Embryonic facial prominence (tissue), 1 donor: ENCODE results near the gene SLC35E1.
"Not testable (repeated sequence)": the region's sequence is repeated elsewhere in the genome, so short reads cannot be mapped to it uniquely, and the experiment has no call there.

Experiments
- DNase-seq: peaks from one replicate; pipeline ENCODE4 v3.0.0-alpha.2; 2016; ENCODE audit errors: extremely low spot score

The SLC35E1 gene

DNA sequence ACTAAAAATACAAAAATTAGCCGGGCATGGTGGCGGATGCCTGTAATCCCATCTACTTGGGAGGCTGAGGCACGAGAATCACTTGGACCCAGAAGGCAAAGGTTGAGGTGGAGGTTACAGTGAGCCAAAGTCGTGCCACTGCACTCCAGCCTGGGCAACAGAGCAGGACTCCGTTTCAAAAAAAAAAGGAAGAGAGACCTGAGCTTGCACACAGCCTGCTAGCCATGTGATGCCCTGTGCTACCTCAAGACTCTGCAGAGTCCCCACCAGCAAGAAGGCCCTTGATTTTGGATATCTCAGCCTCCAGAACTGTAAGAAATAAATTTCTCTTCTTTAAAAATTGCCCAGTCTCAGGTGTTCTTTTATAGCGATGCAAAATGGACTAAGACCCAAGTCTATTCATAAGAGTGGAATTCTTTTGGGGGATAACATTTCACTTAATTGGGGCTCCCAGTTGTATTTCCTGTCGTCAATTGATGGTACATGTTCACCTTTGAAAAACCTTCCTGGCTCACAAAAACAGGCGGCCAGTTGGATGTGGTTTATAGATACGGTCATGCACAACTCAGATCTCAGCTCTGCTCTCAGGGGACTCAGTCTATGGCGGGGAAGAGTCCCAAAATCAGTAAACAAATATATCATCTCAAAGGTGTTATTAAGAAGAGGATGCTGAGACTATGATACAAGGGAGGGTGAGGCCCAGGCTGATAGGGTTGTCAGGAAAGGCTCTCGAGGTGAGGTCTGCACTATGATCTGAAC lies 27.6 kb downstream of the SLC35E1 start:
- DNase-seq, result no peak

DNA sequence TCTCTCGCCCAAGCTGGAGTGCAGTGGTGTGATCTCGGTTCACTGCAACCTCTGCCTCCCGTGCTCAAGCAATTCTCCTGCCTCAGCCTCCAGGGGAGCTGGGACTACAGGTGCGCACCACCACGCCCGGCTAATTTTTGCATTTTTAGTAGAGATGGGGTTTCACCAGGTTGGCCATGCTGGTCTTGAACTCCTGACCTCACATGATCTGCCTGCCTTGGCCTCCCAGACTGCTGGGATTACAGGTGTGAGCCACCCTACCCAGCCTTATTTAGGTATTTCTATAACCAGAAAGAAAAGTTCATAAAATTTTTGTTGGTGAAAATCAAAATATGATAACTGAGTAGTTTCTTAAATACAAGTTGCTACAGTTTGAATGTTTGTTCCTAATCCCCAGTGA lies 28.5 kb downstream of the SLC35E1 start:
- DNase-seq, result not testable (repeated sequence)

DNA sequence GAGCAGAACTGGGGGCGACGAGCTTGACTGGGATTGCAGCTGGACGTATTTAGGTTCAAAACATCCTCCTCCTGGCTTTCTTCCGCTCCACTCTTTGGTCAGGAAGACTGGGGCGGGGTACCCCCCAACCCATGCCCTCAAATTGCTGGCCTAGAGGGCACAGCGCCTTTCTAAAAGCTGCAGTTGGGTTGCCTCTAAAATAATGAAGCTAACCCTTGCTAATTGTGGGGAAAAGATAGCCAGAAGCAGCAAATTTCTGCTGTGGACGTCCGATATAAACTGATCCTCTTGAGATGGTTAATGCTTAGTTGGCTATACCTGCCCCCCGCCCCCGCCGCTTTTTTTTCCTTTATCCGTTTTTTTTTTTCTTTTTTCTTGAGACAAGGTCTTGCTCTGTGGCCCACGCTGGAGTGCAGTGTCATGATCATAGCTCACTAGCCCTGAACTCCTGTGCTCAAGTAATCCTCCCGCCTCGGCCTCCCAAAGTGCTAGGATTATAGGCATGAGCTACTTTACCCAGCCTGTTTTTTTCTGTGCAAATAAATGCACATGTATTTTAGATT lies 29.2 kb downstream of the SLC35E1 start:
- DNase-seq, result no peak

DNA sequence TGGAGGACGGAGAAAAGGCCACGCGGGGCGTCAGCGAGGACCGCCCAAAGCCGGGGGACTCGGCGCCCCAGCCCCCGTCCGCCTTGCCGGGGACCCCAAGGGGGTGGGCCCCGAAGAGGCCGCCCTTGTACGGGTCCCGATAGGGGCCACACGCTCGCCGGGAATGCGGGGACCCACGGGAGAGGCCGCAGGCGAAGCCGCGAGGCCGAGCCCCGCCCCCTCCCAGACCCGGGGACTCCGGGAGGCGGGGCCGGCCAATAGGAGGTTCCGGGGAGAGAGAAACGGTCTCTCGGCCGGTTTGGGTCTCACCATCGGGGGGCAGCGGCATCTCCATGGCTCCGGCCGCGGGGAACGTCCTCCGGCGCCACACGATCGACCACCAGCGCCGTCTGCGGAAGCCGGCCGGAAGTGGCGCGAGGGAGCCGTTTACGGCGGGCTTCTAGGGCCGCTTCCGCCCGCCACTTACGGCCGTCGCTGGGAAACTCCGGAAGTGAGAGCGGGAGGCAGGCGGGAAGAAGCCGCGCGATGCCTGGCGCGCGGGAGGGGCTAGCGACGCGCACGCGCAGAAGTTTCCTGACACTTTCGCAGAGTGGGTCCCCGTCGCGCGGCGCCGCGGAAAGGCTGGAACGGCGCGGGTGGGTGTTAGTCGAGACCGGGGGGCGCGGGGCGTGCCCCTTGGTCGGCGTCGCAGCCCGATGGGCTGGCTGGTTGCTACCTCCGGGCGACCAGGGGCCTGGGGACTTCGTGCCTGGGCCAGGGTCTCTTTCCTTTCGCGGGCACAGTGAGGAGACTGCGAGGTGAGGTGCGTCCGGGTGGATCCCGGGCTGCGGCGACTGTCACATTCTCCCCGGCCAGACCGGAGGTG lies 29.9 kb downstream of the SLC35E1 start, which contains the start of gene CHERP:
CHERP (minus strand) TSS at position 393 of the 865 bp plus-strand sequence; CDS start at position 334, 59 bp downstream.
- peak; percentile 94 for DNase-seq

DNA sequence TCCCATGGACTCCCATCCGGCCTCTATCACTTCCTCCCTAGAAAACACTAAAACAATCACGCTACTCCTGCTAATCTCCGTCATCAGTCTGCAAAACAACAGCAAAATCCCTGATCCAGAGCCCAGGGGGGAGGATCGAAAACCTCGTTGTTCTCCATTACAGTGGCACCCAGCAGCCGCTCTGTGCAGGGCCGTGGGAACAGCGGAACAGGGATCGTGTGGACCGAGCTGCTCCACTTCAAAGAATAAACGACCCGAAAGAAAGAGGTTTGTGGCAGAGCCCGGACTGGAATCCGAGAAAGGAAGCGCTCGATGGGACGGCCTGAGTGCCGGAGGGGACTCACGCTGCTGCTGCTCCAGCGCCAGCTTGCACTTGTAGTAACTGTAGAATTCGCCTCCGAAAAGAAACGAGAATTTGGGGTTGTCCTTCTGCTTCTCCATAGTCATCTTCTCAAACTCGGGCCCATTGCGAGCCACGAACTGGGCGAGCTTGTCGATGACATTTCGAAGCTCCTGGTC lies 30.6 kb downstream of the SLC35E1 start:
- no peak for DNase-seq

DNA sequence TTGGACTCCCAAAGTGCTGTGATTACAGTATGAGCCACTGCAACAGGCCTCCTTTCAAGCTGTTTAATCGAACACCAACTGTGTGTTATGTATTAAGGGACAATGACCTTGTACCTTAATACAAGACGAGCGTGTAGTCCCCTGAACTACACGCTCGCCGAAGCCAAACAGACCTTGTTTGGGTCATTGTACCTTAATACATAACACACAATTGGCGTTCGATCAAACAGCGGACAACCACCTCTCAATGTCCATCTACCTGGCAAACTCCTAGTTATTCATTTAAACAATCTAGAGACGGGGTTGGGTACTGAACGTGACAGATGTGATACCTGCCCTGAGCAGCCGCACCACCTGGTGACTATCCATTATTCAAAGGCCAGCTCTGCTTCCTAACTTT lies 31.3 kb downstream of the SLC35E1 start:
- DNase-seq, result no peak

DNA sequence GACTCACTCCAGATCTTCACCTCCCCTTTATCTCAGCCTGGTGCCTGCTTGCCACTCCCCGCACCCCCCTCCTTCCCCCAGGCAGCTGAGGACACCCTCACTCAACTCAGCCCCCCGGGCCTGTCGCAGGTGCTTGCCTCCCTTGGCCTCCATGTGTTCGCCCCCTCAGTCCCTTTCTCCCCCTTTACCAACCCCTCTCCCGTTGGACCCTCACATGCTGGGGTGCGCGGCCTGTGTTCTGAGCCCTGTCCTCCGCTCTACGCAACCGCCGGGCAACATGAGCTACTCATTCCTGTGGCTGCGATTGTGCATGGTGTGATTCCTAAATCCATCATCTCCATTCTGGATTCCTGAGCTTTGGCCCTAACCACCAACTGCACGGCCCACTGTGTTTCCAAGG lies 35.1 kb downstream of the SLC35E1 start:
- no peak for DNase-seq

DNA sequence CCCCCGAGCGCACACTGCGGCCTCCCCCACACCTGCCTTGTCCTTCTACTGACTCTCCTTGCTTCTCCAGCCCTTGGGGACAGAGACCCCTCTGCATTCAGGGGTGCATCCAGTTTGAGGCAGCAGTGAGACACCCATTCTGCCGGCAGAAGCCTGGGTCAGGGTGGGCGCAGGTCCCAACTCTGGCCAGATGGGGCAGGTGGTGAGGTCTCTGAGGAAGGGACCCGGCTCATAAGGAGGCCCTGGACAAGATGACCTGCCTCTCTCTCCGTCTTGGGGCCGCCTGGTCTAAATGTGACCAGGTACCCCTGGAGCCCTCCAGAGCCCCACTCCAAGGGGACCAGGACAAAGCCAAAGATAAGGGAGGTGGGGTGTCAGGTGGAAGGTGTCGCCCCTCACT lies 36.1 kb downstream of the SLC35E1 start:
- no peak for DNase-seq

DNA sequence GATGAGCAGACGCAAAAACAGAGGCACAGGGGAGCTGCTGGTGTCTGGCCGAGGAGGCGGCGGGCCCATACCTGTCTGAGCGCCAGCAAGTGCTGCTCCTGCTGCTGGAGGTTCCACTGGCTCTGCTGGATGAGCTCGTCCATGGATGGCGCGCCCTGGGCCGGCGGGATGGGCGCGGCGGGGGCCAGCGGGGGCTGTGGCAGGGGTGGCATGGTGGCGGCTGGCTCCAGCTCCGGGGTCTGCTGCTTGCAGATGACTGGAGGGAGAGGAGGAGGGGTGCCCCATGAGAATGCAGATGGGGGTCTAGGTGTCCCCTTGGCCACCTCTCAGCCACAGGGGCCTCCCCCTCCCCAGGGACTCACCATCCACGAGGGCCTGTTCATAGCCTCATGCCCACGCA lies 36.8 kb downstream of the SLC35E1 start:
- DNase-seq, result no peak

DNA sequence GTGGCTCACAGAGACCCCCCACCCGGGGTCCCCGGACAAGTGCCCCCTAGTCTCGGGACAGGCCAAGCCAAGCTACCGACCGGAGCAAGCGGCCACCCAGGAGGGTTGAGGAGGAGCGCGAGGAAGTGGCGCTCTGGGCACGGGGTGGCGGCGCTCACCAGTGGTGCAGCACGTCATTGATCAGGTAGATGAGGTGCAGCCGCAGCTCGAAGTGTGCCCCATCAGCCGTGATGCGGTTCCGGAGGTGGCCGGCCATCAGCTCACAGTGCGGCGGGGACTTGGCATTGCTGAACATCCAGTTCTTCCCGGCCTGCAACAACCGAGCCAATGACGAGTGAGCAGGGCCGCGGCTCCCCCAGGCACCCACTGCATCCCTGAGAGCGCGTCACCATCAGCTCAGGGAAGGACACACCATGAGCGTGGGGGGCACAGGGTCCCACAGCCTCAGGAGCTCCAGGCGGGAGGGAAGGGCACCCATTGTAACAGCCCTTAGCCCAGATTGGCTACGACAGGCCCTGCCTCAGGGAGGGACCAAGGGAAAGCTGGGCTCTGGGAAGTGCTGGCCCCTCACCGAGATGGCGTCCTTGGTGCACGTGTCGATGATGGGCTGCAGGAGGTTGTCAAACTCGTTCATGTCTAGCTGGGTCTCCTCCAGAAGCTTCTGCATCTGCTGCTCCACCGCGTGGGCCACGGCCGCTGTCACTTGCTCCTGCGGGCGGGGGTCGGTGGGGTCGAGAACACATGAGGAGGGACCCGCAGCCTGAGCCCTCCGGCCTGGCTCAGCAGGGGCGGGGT lies 39.6 kb downstream of the SLC35E1 start:
- DNase-seq, result no peak

DNA sequence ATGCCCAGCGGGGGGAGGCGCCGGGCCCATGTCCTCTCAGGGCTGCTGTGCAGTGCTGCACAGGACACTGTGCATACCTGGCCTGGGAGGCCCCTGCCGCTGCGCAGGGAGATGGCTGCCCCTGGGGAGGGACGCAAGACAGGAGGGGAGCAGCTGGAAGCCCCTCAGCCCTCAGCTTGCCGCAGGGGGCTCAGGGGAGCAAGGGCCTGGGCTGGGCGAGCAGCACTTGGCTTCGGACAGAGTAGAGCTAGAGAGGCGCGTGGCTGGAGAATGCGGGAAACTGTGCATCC lies 40.9 kb downstream of the SLC35E1 start:
- DNase-seq, result no peak

DNA sequence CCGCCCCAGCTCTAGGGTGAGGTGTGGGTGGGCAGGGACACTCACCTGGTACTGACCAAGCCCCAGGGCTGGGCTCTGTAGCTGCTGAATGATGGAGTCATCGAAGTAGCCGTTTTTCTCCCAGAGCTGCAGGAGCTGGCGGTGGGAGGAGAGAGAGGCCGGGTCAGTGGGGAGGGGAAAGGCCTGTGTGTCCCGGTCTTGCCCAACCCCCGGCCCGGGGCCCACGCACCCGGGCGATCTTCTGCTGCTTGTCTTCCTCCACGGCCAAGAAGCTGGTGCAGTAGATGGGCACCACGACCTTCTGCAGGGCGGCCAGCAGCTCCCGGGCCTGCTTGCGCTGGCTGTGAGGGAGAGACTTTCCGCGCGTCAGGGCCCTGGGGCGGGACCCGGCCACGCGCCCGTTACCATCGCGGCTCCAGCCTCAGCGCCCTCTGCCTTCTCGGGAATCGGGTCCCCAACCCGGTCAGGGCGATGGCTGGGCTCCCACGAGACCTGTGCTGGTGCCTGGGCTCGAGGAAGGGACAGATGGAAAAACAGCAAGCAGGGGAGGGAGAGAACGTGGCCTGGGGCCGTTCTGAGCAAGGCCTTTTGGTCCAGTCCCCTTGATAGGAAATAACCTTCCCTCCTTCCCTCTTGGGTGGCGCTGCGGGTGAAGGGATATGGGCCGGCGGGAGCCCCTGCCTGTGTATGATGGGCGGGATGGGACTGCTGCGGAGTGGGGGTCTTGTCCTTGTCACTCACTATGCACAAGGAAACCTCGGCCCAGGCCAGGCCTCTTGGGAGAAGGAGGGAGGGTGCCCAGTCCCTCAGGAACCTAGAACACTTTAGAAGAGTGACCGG lies 41.5 kb downstream of the SLC35E1 start:
- DNase-seq, result no peak

DNA sequence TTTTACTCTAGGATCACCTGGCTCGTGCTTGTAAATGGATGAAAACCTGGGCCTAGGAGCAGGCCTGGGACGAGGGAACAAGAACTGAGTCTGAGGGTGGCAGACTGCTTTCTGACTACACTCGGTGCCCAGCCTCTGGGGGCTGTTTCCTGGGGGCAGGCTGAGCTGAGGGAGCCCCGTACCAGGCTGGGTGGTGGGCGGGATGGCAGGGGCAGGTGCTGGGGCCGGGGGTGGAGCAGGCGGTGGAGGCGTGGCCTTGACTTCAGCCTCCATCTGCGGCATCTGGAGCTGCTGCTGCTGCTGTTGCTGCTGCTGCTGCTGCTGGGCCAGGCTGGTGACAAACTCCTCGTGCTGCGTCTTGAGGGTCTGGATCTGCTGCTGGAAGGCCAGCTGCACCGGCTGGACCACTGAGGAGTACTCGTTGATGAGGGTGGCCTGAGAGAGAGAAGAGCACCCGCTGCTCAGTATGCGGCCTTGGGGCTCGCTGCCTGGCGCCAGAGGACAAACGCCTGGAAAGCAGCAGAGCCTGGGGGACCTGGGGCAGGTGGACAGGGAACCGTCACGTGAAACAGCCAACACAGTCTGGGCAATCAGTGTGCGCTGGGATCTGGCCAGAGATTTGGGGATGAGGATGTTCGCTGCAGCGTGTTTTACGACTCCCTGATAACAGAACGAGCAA lies 42.6 kb downstream of the SLC35E1 start:
- DNase-seq, result no peak

DNA sequence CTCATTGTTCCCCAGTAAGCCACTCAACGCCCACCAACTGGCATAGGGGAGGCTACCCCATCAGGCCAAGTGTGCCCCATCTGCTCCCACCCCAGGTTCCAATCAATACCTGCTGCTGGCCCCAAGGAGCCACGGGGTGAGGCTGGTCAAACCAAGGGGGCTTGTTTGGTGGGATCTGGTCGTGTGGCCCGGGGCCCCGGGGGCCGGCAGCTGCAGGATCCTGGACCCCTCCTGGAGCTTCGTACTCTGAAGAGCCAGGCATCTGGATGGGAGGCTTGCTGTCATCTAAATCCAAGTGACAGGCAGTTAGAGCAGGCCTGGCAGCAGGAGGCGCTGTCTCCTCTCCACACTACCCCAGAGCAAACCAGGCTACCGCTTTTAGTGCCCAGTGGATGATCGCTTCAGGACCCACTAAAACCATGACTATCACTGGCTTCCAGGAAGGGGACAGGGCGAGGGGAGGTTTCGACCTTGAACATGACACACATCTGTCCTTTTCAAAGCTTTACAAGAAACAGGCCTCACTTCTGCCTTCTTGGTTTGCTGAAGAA lies 44.2 kb downstream of the SLC35E1 start:
- DNase-seq, result no peak

DNA sequence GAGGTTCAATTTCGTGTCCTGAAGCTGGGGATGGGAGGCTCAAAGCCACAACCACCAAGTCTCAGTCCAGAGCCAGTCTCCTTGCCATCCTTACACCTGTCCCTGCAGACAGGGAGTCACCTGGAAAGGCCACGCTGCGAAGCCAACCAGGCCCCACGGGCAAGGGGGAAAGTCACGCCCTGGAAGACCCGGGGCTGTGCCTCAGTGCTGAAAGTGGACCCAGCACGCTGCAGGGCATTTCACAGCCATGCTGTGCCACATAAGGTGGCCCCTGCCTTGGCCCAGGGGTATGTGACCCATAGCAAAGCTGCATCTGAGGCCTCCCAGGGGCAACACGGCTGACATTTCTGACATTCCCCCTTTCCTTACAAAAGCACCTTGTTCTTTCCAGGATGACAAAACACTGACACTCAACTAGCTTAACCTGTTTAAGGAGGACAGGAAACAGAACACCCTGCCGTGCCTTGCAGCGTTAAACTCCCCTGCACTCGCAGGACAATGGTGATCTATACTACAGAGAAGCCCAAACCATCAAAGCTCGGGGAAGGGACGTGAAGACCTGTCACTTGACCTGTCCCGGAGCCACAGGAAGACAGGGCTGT lies 44.8 kb downstream of the SLC35E1 start:
- no peak for DNase-seq

DNA sequence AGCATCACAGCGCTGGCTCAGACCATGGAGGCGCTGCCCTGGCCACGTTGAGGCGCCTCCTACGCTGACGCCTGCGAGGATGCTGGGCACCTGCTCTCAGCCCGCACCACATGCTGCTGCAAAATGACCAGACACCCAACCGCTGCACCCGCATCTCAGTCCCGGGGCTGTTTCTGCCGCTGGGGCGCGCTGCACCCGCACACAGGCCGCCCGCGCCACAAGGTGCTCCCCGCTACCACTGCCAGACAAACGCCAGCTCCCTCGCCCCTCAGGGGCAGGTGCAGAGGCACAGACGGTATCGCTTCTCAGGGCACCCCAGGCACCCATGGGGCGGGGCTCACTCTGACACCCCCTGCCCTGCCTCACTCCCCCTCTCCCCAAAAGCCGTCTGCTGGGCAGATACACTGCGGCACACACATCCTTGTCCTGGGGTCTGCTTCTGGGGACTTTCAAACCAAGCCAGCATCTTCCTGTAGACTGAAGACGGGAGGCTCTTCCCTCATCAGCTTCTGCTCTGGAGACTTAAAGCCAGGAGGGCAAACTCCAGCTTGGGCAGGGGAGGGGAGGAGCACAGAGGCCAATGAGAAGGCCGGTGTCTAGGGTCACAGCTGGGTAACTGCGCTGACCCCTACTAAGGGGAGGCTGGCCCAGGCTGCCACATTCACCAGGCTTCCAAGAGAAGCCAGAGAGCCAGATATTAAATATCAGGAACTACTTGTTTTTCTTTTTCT lies 46.3 kb downstream of the SLC35E1 start:
- no peak for DNase-seq

DNA sequence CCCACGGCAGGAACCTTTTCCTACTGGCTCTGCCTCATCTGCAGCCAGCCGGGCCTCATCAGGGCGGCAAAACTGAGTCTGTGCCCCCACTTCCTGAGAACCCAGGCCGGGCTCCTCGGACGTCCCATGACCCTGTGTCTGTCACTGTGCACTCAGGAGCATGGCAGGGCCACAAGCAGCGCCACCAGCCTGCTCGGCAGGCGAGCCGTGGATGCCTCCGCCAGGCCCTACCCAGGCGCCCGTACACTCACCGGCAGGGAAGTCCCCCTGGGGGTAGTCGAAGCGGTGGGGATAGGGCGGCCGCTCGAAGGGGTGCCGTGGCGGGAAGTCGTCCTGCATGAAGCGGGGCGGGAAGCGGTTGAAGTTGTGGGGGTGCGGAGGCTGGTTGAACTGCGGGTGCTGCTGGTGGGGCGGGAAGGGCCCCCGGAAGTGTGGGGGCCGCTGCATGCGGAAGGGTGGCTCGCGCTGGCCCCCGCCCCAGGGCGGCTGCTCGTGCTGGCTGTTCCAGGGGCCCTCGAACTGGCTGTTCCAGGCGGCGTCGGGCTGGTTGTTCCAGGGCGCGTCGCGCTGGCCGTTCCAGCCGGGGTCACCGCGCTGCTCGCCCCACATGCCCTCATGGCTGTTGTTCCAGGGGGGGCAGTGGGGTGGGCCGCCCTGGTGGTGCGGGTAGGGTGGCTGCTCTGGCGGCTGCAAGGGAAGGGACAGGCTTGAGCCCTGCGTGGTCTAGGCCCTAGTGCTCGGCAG lies 47.1 kb downstream of the SLC35E1 start:
- DNase-seq, result no peak
